Left lung (tissue), 10 donors: ENCODE results near the gene DRAM1. TPM values are rescaled to one million over a fixed set of nuclear protein-coding genes. Genes with fewer than 3 reads are reported as not detected.

Experiments
- ATAC-seq: fragments of 200-7000 bp; cut with Tn5 transposase; one replicate; pipeline ENCODE4 v1.9.1; 2020; ENCODE audit warnings: moderate library complexity
- DNase-seq, 4 donors: peaks; one replicate each; pipeline ENCODE4 v3.0.0-alpha.2; 2013 to 2020
- H3K27ac ChIP-seq, 2 donors: fragments of 200-600 bp; sonication (generic) in 1 of 2; one replicate each; pipeline versions ENCODE4 v1.5.0 to v1.8.0; 2020 to 2021
- H3K27me3 ChIP-seq, 2 donors: fragments of 200-600 bp; sonication (generic) in 1 of 2; one replicate each; pipeline versions ENCODE4 v1.5.0 to v1.8.0; 2020 to 2021
- H3K36me3 ChIP-seq, 2 donors: fragments of 200-600 bp; sonication (generic) in 1 of 2; one replicate each; pipeline versions ENCODE4 v1.5.0 to v1.8.0; 2020 to 2021
- H3K4me1 ChIP-seq, 2 donors: fragments of 200-600 bp; one replicate each; pipeline ENCODE4 v1.8.0; 2021
- H3K4me3 ChIP-seq, 2 donors: fragments of 200-600 bp; sonication (generic) in 1 of 2; one replicate each; pipeline versions ENCODE4 v1.5.0 to v1.8.0; 2020 to 2021; ENCODE audit warnings: mild to moderate bottlenecking in 1 of 2
- H3K9me3 ChIP-seq, 2 donors: fragments of 200-600 bp; sonication (generic) in 1 of 2; one replicate each; pipeline versions ENCODE4 v1.5.0 to v1.8.0; 2020 to 2021
- CTCF ChIP-seq, 2 donors: fragments of 200-600 bp; sonication (generic) in 1 of 2; IDR thresholded peaks; one replicate each; pipeline versions ENCODE4 v1.5.0 to v1.8.0; 2021; ENCODE audit warnings: antibody characterized with exemption in 2 of 2
- intact Hi-C, 2 donors: fragments of 100-400 bp; cut with DNase I; formaldehyde crosslinking; loops; one replicate each; pipeline versions ENCODE4 v1.11.2 to v1.14.2; 2022
- polyA plus RNA-seq, 6 donors: library from polyadenylated mRNA; unstranded; fragments of 120-200 nt; gene quantifications; one replicate each; pipeline ENCODE4 v1.2.1, GENCODE V29; 2013; ENCODE audit not compliant: insufficient read length in 6 of 6
- total RNA-seq, 2 donors: library from RNA; stranded (reverse); fragmentation: NEBNext Ultra II Directional; extraction: Animal tissue kit (Norgen Biotek cat#: 25700); gene quantifications; one replicate each; pipeline ENCODE4 v1.2.1, GENCODE V29; 2021
- donor health status: DM: no; HTN: yes; CAD: no.
- donor health status: DM: no; HTN: no; CAD: no.

The DRAM1 gene
- total and polyA plus RNA-seq, 8 donors, result 19.6 to 167 (median 26.4) TPM

GRCh38 chr12:101968770-101969169 is 91.4 kb downstream of the DRAM1 start:
- H3K9me3 ChIP-seq, result no peaks in the 10 kb centered on the region
- no peak for DNase-seq
- intact Hi-C loops, result no loop called here
- no peaks in the 10 kb centered on the region for H3K36me3 ChIP-seq
- no peak overlapping the region for H3K4me3 ChIP-seq
- H3K4me1 ChIP-seq, result no peaks in the 10 kb centered on the region
- H3K27ac ChIP-seq, result no peak overlapping the region
- ATAC-seq, result no peak
- no peak for TF ChIP-seq CTCF (IDR thresholded peaks at IDR 0.05)
- H3K27me3 ChIP-seq, result no peaks in the 10 kb centered on the region

Other genes starting within 250 kb of the DRAM1 start
- gene CHPT1, start 179.9 kb upstream of the DRAM1 start, total RNA-seq, result 10 to 100 TPM; 46.6 to 69.0 TPM
- 10 to 100 TPM; 26.8 to 31.5 (median 29.0) TPM for gene CHPT1, start 179.9 kb upstream of the DRAM1 start, polyA plus RNA-seq
- under 1 TPM; 0.23 to 0.76 TPM for gene SYCP3, start 138.1 kb upstream of the DRAM1 start, total RNA-seq
- 1 to 10 TPM; 1.1 to 2.5 (median 1.2) TPM for gene SYCP3, start 138.1 kb upstream of the DRAM1 start, polyA plus RNA-seq
- 10 to 100 TPM; 64.8 to 68.9 TPM for gene GNPTAB, start 46.6 kb upstream of the DRAM1 start, total RNA-seq
- 10 to 100 TPM; 42.7 to 52.3 (median 50.8) TPM for gene GNPTAB, start 46.6 kb upstream of the DRAM1 start, polyA plus RNA-seq
- gene WASHC3, start 184.4 kb downstream of the DRAM1 start, total RNA-seq, result 10 to 100 TPM; 31.8 to 45.9 TPM
- 10 to 100 TPM; 43.4 to 60.4 (median 51.1) TPM for gene WASHC3, start 184.4 kb downstream of the DRAM1 start, polyA plus RNA-seq
- gene NUP37, start 242.5 kb downstream of the DRAM1 start, total RNA-seq, result 10 to 100 TPM; 22.7 to 26.2 TPM
- 10 to 100 TPM; 31.6 to 38.7 (median 34.9) TPM for gene NUP37, start 242.5 kb downstream of the DRAM1 start, polyA plus RNA-seq
- gene PARPBP, start 242.6 kb downstream of the DRAM1 start, total RNA-seq, result 1 to 10 TPM; 4.4 to 4.7 TPM
- 10 to 100 TPM; 11.8 to 20.6 (median 16.1) TPM for gene PARPBP, start 242.6 kb downstream of the DRAM1 start, polyA plus RNA-seq